Right lung (tissue), 5 donors: ENCODE results near the gene YWHAB. TPM values are rescaled to one million over a fixed set of nuclear protein-coding genes. Genes with fewer than 3 reads are reported as not detected.

ENCODE experiments used
- DNase-seq, 2 donors: peaks; one replicate each; pipeline ENCODE4 v3.0.0-alpha.2; 2013
- polyA plus RNA-seq, 5 donors: library from polyadenylated mRNA; unstranded; fragments of 120-200 nt; gene quantifications; one replicate each; pipeline versions ENCODE4 v1.2.1 to v1.2.3, GENCODE V29; 2013; ENCODE audit warnings: inconsistent platforms in 1 of 5, low replicate concordance in 1 of 5; ENCODE audit not compliant: insufficient read length in 5 of 5, insufficient read depth in 1 of 5

YWHAB gene
- polyA plus RNA-seq, 5 donors, result 161 to 195 (median 178) TPM

- peak; percentile 52 to 65 for DNase-seq
Measured at GRCh38 chr20:44909872-44910689, 24.6 kb downstream of the YWHAB start, which contains the start of gene PABPC1L. Gene PABPC1L, plus strand, starts transcription at chr20:44910060. Its CDS starts 84 bp downstream, at chr20:44910144.

DNA sequence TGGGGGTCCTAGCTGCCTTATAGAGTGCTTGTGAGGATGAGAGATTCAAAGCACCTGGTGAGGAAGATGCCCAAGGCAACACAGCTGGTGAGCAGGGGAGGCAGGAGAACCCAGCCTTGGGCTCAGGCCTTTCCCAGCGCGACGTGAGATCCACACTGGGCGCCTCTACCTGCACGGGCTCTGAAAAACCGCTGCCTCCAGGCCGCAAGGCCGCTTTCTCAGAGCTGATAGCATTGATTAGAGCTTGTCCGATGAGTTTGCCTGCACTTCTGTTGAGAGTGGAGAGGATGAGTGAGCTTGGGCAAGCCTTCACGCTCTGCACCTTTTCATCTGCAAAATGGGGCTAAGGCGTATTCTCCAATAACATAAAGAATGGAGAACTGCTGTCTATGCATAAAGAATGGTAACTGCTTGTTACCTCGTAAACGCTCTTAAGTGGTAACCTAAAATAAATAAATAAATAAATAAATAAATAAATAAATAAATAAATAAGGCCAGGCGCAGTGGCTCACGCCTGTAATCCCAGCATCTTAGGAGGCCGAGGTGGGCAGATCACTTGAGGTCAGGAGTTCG, 25.3 kb downstream of the YWHAB start:
- DNase-seq, result no peak

DNA sequence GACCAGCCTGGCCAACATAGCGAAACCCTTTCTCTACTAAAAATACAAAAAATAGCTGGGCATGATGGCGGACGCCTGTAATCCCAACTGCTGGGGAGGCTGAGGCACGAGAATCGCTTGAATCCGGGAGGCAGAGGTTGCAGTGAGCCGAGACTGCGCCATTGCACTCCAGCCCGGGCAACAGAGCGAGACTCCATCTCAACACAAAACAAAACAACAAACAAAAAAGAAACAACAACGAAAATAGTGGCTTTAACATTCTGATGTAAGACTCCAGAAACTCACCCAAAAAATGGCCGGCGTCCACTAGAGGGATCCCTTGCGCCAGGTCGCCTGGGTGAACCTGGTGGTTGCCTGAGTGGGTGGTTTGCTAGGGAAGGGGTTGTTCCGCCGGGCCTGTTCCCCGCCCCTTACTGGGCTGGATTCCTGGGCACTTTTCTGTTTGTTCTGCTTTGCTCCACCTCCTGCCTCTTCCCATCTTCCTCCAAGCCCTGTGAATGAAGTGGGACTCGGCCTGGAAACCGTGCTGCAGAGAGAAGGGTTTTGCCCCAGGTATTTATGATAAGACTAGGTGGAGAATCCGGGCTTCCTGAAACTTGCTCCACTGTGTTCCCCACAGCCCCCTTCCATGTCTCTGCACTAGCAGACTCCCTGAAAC, 25.9 kb downstream of the YWHAB start:
- DNase-seq, result peak; percentile 25 to 34

GRCh38 chr20:44912189-44912588, 26.7 kb downstream of the YWHAB start:
- no peak for DNase-seq

GRCh38 chr20:44914924-44915323, 29.4 kb downstream of the YWHAB start:
- DNase-seq, result no peak

DNA sequence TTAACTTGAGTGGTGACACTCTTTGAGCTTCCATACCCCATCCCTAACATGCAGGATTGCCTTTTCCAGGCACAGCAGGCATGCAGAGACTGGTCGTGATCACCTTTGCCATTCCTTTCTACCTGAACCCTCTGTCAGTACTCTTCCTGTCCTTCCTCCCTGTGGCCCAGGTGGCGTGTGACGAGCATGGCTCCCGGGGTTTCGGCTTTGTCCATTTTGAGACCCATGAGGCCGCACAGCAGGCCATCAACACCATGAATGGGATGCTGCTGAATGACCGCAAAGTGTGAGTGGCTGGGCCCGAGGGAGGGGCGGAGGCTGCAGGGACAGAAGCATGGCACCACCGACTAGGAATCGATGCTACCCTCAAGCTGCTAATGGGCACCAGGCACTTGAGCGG, 31.1 kb downstream of the YWHAB start:
- no peak for DNase-seq

- DNase-seq, result no peak
Measured at GRCh38 chr20:44917399-44917798, 31.9 kb downstream of the YWHAB start.

DNA sequence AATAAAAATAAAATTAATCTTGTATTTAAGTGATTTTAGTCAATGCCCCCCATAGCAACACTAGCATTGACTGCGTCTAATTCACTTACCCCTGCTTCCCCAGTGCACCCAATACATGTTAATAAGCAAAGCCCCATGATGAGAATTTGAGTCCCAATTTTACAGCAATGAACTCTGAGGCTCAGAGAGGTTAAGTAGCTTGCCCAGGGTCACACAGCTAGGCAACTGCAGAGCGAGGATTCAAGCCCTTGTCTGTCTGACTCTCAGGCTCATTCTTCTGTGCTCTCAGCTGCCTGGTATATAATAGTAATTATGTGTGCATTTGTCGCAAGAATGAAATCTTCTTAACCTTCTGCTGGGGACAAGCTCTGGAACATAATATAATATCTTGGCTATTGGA, 32.8 kb downstream of the YWHAB start:
- no peak for DNase-seq

- DNase-seq, result no peak
Measured at GRCh38 chr20:44918761-44919160, 33.3 kb downstream of the YWHAB start.

DNA sequence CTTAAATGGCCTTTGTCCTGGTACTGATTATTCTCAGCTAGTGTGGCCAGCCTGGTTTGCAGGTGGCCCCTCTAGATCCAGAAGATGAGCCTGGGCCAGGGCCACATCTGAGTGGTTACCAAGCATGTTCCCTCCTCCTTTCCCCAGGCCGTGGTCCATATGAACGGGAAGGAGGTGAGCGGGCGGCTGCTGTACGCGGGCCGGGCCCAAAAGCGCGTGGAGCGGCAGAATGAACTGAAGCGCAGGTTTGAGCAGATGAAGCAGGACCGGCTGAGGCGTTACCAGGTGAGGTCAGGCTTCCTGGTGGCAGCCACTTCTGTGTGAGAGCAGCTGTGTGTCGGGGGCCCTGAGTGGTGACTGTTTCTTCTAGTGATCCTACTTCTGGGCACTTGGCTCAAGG, 35.9 kb downstream of the YWHAB start:
- no peak for DNase-seq

DNA sequence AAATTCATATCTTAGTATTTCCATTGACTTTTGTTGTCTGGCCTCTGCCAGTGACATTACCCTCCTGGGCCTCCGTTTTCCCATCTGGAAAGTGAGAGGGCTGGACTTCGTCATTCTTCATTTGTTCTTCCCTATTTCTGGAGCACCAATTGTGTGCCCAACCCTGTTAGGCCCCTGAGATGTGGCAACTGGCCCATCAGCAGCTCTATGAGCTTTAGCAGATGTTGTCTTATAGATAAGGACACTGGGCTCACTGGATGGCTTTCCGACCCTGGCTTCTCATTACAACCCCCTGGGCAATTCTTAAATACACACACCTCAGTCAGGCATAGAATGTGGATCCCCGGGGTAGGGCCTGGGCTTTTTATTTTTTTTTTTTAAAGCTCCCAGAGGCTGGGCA, 39.0 kb downstream of the YWHAB start:
- no peak for DNase-seq

DNA sequence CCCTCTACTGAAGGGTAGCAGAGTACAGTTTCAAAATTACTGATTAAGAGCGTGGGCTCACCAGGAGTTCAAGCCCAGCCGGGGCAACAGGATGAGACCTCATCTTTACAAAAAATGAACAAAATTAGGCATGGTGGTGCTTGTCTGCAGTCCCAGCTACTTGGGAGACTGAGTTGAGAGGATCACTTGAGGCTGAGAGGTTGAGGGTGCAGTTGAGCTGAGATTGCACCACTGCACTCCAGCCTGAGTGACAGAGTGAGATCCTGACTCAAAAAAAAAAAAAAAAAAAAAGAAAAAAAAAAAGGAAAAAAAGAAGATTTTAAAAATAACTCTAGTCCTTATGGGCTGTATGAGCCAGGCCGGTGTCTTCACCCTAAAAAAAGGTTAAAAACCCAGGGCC, 43.1 kb downstream of the YWHAB start:
- no peak for DNase-seq

GRCh38 chr20:44930517-44931168, 45.1 kb downstream of the YWHAB start:
- no peak for DNase-seq

GRCh38 chr20:44931911-44932310, 46.4 kb downstream of the YWHAB start:
- no peak for DNase-seq

GRCh38 chr20:44932916-44933315, 47.4 kb downstream of the YWHAB start:
- DNase-seq, result no peak

DNA sequence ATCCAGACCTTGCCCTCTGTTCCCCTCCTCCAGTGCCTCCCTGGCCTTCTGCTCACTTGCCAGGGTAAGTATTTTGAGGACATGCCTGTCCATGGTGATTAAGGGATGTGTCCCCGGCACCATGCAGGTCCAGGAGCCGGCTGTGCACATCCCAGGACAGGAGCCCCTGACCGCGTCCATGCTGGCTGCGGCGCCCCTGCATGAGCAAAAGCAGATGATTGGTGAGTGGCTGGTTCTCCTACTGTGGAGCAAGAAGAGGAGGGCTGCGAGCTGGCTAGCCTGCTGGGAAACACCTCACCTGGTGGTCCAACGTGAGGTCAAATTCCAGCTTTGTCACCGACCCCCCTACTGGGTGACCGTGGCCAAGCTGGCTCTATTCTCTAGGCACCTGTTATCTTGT, 51.0 kb downstream of the YWHAB start:
- DNase-seq, result no peak

DNA sequence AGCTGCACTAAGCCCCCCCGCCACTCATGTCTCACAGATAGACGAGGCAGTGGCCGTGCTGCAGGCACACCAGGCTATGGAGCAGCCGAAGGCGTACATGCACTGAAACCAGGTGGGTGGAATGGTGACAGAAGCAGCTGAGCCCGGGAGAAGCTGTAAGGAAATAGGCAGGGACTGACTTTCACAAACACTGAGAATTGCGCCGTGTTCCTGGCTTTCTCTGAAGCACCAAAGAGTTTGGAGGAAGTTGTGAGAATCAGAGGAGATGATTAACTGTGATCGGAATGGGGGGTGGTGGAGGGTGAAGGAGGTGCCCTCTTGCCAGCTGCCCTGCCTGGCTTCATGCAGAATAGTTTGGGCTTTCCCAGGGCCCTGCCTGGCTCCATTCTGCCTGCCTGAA, 53.1 kb downstream of the YWHAB start:
- no peak for DNase-seq

GRCh38 chr20:44941120-44941691, 55.7 kb downstream of the YWHAB start:
- no peak for DNase-seq

GRCh38 chr20:44942264-44942973, 56.9 kb downstream of the YWHAB start:
- no peak for DNase-seq

- no peak for DNase-seq
Measured at GRCh38 chr20:44943828-44944227, 58.3 kb downstream of the YWHAB start.

GRCh38 chr20:44945261-44945660, 59.8 kb downstream of the YWHAB start:
- no peak for DNase-seq
